IMR-90 (cell line): ENCODE measurements around the gene LRP3. TPM values are rescaled to one million over a fixed set of nuclear protein-coding genes. Genes with fewer than 3 reads are reported as not detected.

ENCODE experiments used
- ATAC-seq: fragments of 200-7000 bp; cut with Tn5 transposase; 2 replicates; pipeline ENCODE4 v1.9.1; 2020; ENCODE audit warnings: low read depth, mild to moderate bottlenecking, moderate library complexity
- BruUV-seq: library from RNA; stranded (reverse); fragments of 400-500 nt; replicated peaks from 2 replicates; lab custom pipeline; 2021; lab: Mats Ljungman, UMichigan
- CTCF ChIA-PET: fragments of 300-600 bp; formaldehyde crosslinking; extraction: SDS; loops from one replicate; lab custom pipeline; 2021; ENCODE audit warnings: antibody characterized with exemption; lab: Yijun Ruan, JAX
- POLR2A ChIA-PET: fragments of 300-600 bp; sonication (Branson Sonifier 250); formaldehyde crosslinking; loops from one replicate; lab custom pipeline; 2022; ENCODE audit warnings: antibody characterized with exemption; ENCODE audit not compliant: unreplicated experiment; lab: Charles Lee
- DNase-seq: peaks from one replicate; pipeline ENCODE4 v3.0.0; 2013
- H2AFZ ChIP-seq: replicated peaks from 2 replicates; pipeline ENCODE3; 2013; ENCODE audit warnings: low read length, mild to moderate bottlenecking; ENCODE audit not compliant: poor library complexity
- H2AK5ac ChIP-seq: 2 replicates; pipeline ENCODE4 v1.6.1; 2013; ENCODE audit warnings: low read depth, low read length, inconsistent platforms
- H2AK9ac ChIP-seq: replicated peaks from 2 replicates; pipeline ENCODE3; 2013; ENCODE audit warnings: mild to moderate bottlenecking, low read depth, low read length, moderate library complexity; ENCODE audit not compliant: poor library complexity
- H2BK120ac ChIP-seq: 2 replicates; pipeline ENCODE4 v1.6.1; 2013; ENCODE audit warnings: low read depth, low read length, inconsistent platforms
- H2BK15ac ChIP-seq: 3 replicates; pipeline ENCODE4 v1.6.1; 2013; ENCODE audit warnings: low read depth, low read length, inconsistent platforms
- H2BK20ac ChIP-seq: 2 replicates; pipeline ENCODE4 v1.6.1; 2013; ENCODE audit warnings: low read depth, mild to moderate bottlenecking, inconsistent platforms, low read length, moderate library complexity
- H2BK5ac ChIP-seq: 2 replicates; pipeline ENCODE4 v1.6.1; 2013; ENCODE audit warnings: mild to moderate bottlenecking, low read depth, low read length, inconsistent platforms; ENCODE audit not compliant: poor library complexity, severe bottlenecking
- H3K14ac ChIP-seq: replicated peaks from 2 replicates; pipeline ENCODE4 v1.6.1; 2013; ENCODE audit warnings: low read depth, low read length, inconsistent platforms
- H3K18ac ChIP-seq: 2 replicates; pipeline ENCODE4 v1.6.1; 2013; ENCODE audit warnings: low read depth, low read length, control low read depth
- H3K23ac ChIP-seq: 2 replicates; pipeline ENCODE4 v1.6.1; 2013; ENCODE audit warnings: low read depth, low read length, inconsistent platforms
- H3K27ac ChIP-seq: 2 replicates; pipeline ENCODE4 v1.5.1; 2013; ENCODE audit warnings: mild to moderate bottlenecking, control low read depth, low read length; ENCODE audit not compliant: insufficient read depth
- H3K27me3 ChIP-seq: 2 replicates; pipeline ENCODE4 v1.6.1; 2013; ENCODE audit warnings: low read length; ENCODE audit not compliant: control insufficient read depth, insufficient read depth
- H3K36me3 ChIP-seq: 2 replicates; pipeline ENCODE4 v1.6.1; 2013; ENCODE audit warnings: low read length, mixed read lengths; ENCODE audit not compliant: control insufficient read depth, insufficient read depth
- H3K4ac ChIP-seq: 2 replicates; pipeline ENCODE4 v1.6.1; 2013; ENCODE audit warnings: low read depth, low read length, inconsistent platforms
- H3K4me1 ChIP-seq: 2 replicates; pipeline ENCODE4 v1.6.1; 2013; ENCODE audit warnings: low read length, mixed read lengths; ENCODE audit not compliant: control insufficient read depth, insufficient read depth
- H3K4me2 ChIP-seq: 2 replicates; pipeline ENCODE4 v1.6.1; 2013; ENCODE audit warnings: low read depth, mild to moderate bottlenecking, control low read depth, low read length, moderate library complexity
- H3K4me3 ChIP-seq: 2 replicates; pipeline ENCODE4 v1.5.1; 2013; ENCODE audit warnings: low read depth, mild to moderate bottlenecking, control low read depth, low read length, moderate library complexity; ENCODE audit not compliant: insufficient read depth
- H3K56ac ChIP-seq: 2 replicates; pipeline ENCODE4 v1.6.1; 2013; ENCODE audit warnings: low read length, inconsistent platforms; ENCODE audit not compliant: insufficient read depth; ENCODE audit errors: extremely low read depth
- H3K79me1 ChIP-seq, 2 experiments: 2 replicates each; pipeline ENCODE4 v1.6.1; 2013; ENCODE audit warnings: low read length in 2 of 2, inconsistent platforms in 1 of 2, low read depth in 1 of 2
- H3K9ac ChIP-seq: 2 replicates; pipeline ENCODE4 v1.6.1; 2013; ENCODE audit warnings: low read depth, low read length, control low read depth
- H3K9me1 ChIP-seq: 2 replicates; pipeline ENCODE4 v1.6.1; 2013; ENCODE audit warnings: low read length, inconsistent platforms; ENCODE audit not compliant: insufficient read depth
- H3K9me3 ChIP-seq: 2 replicates; pipeline ENCODE4 v1.6.1; 2013; ENCODE audit warnings: low read length; ENCODE audit not compliant: control insufficient read depth, insufficient read depth
- H4K20me1 ChIP-seq: 2 replicates; pipeline ENCODE4 v1.6.1; 2013; ENCODE audit warnings: low read length, inconsistent platforms; ENCODE audit not compliant: insufficient read depth
- H4K5ac ChIP-seq: 2 replicates; pipeline ENCODE4 v1.6.1; 2013; ENCODE audit warnings: mild to moderate bottlenecking, low read depth, low read length, control low read depth
- H4K8ac ChIP-seq, 2 experiments: 2 replicates each; pipeline ENCODE4 v1.6.1; 2013; ENCODE audit warnings: low read depth in 2 of 2, low read length in 2 of 2, control low read depth in 1 of 2, inconsistent platforms in 1 of 2
- H4K91ac ChIP-seq: 2 replicates; pipeline ENCODE4 v1.6.1; 2013; ENCODE audit warnings: low read depth, low read length, inconsistent platforms; ENCODE audit not compliant: insufficient read depth
- CEBPB ChIP-seq: IDR thresholded peaks from 2 replicates; pipeline ENCODE4 v1.6.1; 2012; ENCODE audit warnings: low read depth, low read length, improper control_type of control experiment
- CHD1 ChIP-seq: IDR thresholded peaks from 2 replicates; pipeline ENCODE4 v1.6.1; 2012; ENCODE audit warnings: low read depth, low read length, improper control_type of control experiment
- FOS ChIP-seq: fragments of 150-350 bp; IDR thresholded peaks from 2 replicates; pipeline ENCODE4 v1.6.1; 2016; ENCODE audit warnings: low read depth, low read length
- MAFK ChIP-seq: IDR thresholded peaks from 2 replicates; pipeline ENCODE4 v1.6.1; 2012; ENCODE audit warnings: low read depth, low read length, improper control_type of control experiment
- MAZ ChIP-seq: IDR thresholded peaks from 2 replicates; pipeline ENCODE4 v1.6.1; 2012; ENCODE audit warnings: low read depth, mild to moderate bottlenecking, low read length, improper control_type of control experiment, moderate library complexity, borderline replicate concordance
- NFE2L2 ChIP-seq: fragments of 150-350 bp; IDR thresholded peaks from 2 replicates; pipeline ENCODE4 v1.6.1; 2016; ENCODE audit warnings: low read depth, mild to moderate bottlenecking, low read length
- POLR2A ChIP-seq: IDR thresholded peaks from 2 replicates; pipeline ENCODE4 v1.6.1; 2012; ENCODE audit warnings: mild to moderate bottlenecking, low read depth, low read length
- RAD21 ChIP-seq: IDR thresholded peaks from 2 replicates; pipeline ENCODE4 v1.6.1; 2012; ENCODE audit warnings: low read length, improper control_type of control experiment
- RCOR1 ChIP-seq: IDR thresholded peaks from 2 replicates; pipeline ENCODE4 v1.6.1; 2012; ENCODE audit warnings: mild to moderate bottlenecking, low read length, improper control_type of control experiment; ENCODE audit not compliant: insufficient replicate concordance
- SMC3 ChIP-seq: fragments of 150-350 bp; IDR thresholded peaks from 2 replicates; pipeline ENCODE4 v1.6.1; 2016; ENCODE audit warnings: low read depth, mild to moderate bottlenecking, antibody characterized with exemption, low read length, moderate library complexity
- WGBS, 2 experiments: methylation state at CpG; one replicate each; pipeline versions ENCODE4 v1.1.5 to v1.1.7; 2013; ENCODE audit warnings: missing lambda C conversion rate in 2 of 2; ENCODE audit not compliant: insufficient read length in 1 of 2; ENCODE audit errors: extremely low coverage in 2 of 2; 5-methylcytosine and 5-hydroxymethylcytosine counted together
- dilution Hi-C: fragments of 300-500 bp; cut with HindIII; formaldehyde crosslinking; loops from one replicate; pipeline ENCODE4 v1.14.3; 2018; ENCODE audit warnings: low sequenced_read_pairs; ENCODE audit not compliant: unreplicated experiment
- in situ Hi-C: fragments of 300-500 bp; cut with MboI; formaldehyde crosslinking; loops from 3 replicates; pipeline ENCODE4 v1.14.3; 2019; ENCODE audit warnings: low sequenced_read_pairs, inconsistent platforms, mixed read lengths
- intact Hi-C: fragments of 100-400 bp; cut with micrococcal nuclease; formaldehyde crosslinking; loops from 2 replicates; pipeline ENCODE4 v1.10.0; 2022
- polyA plus RNA-seq, 3 experiments: library from polyadenylated mRNA; depleted of rRNA; stranded (reverse); fragments of >200 nt; gene quantifications; 2 replicates each; pipeline ENCODE4 v1.2.3, GENCODE V29; 2012; ENCODE audit warnings: low replicate concordance in 1 of 3
- total RNA-seq: library from RNA; depleted of rRNA; stranded (reverse); fragments of >200 nt; gene quantifications from 2 replicates; pipeline ENCODE4 v1.2.3, GENCODE V29; 2012
- TF ChIP-seq, protein P1 (sequence below): fragments of 150-350 bp; IDR thresholded peaks from 2 replicates; pipeline ENCODE4 v1.6.1; 2017; ENCODE audit warnings: mild to moderate bottlenecking, antibody characterized with exemption, low read length, low read depth
- TF ChIP-seq, protein P2 (sequence below): fragments of 150-350 bp; IDR thresholded peaks from 2 replicates; pipeline ENCODE4 v1.6.1; 2016; ENCODE audit warnings: low read depth, mild to moderate bottlenecking, low read length, moderate library complexity, borderline replicate concordance
- TF ChIP-seq, protein P3 (sequence below): conservative IDR thresholded peaks from 2 replicates; pipeline ENCODE4 v1.5.1; 2012; ENCODE audit warnings: mild to moderate bottlenecking, low read depth, low read length, improper control_type of control experiment

LRP3 gene
- total and polyA plus RNA-seq, 2 of the 4 experiments (the other 2 are of a cell fraction) = 8.4 to 20.2 TPM

DNA sequence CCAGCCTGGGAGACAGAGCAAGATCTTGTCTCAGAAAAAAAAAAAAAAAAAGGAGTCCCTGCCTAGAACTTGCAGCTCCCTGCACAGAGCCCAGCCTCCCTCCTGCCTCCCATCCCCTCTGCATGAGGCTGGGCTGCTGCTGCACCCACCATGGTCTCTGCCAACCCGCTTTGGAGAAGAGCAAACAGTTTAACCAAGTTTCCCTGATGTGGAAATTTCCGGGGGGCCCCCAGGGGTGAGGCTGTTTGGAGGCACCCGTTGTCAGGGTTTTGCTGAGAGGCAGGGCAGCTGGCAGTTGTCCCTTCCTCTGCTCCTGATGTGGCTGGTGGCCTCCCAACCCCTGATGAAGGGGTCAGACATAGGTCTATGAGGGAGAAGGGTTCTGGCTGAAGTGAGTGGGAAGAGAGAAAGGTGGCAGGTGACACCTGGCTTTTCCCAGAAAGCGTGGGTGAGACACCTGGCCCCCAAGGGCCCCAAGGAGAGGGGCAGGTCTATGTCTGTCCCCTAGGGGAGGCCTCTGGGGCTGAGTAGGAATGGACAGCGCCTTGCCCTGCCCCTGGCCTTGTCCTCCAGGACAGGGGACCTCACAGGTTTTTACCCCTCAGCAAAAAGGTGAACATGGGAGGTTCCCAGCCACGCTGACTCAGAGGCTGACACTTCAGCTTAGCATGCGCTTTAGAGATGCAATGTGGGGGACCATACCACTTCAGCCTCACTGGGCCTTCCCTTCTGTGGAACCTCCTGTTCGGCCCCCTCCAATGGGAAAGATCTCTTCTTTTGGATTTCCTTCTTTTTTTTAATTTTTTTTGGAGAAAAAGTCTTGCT lies 5.5 kb downstream of the LRP3 start:
- Histone ChIP-seq H3K4me1 (peaks cover 3% of the 10 kb centered on the region; the same call in 1 of the 2 replicates), H3K4me3 (no peak overlapping the region), H3K79me1 (peaks cover 0 to 18% of the 10 kb centered on the region in 2 experiments; a peak in 1 of 4 replicates), H2BK5ac (no peak overlapping the region), H3K14ac (no peak overlapping the region), H2AK5ac (no peak overlapping the region), H2AK9ac (no peak overlapping the region), H3K18ac (no peak overlapping the region), H3K4ac (no peak overlapping the region), H3K27me3 (no peaks in the 10 kb centered on the region), H3K36me3 (peaks cover 9% of the 10 kb centered on the region), H2BK120ac (no peak overlapping the region), H4K20me1 (peaks cover 12% of the 10 kb centered on the region), H3K27ac (no peak overlapping the region), H3K9ac (no peak overlapping the region), H2BK20ac (no peak overlapping the region), H3K4me2 (no peak overlapping the region), H4K91ac (no peak overlapping the region), H4K5ac (no peak overlapping the region), H3K9me1 (peaks cover 5% of the 10 kb centered on the region; the same call in 1 of the 2 replicates), H3K9me3 (no peaks in the 10 kb centered on the region), H2BK15ac (no peak overlapping the region), H4K8ac (no peak overlapping the region), H2AFZ (no peak overlapping the region), H3K23ac (no peak overlapping the region), H3K56ac (no peak overlapping the region)
- TF ChIP-seq POLR2A (no peak), RAD21 (no peak), CHD1 (no peak), MAZ (no peak), NFE2L2 (no peak), FOS (no peak), SMC3 (no peak), CEBPB (no peak), MAFK (no peak), RCOR1 (no peak)
- TF ChIP-seq, protein P1, sequence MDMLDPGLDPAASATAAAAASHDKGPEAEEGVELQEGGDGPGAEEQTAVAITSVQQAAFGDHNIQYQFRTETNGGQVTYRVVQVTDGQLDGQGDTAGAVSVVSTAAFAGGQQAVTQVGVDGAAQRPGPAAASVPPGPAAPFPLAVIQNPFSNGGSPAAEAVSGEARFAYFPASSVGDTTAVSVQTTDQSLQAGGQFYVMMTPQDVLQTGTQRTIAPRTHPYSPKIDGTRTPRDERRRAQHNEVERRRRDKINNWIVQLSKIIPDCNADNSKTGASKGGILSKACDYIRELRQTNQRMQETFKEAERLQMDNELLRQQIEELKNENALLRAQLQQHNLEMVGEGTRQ = no peak
- TF ChIP-seq, protein P2, sequence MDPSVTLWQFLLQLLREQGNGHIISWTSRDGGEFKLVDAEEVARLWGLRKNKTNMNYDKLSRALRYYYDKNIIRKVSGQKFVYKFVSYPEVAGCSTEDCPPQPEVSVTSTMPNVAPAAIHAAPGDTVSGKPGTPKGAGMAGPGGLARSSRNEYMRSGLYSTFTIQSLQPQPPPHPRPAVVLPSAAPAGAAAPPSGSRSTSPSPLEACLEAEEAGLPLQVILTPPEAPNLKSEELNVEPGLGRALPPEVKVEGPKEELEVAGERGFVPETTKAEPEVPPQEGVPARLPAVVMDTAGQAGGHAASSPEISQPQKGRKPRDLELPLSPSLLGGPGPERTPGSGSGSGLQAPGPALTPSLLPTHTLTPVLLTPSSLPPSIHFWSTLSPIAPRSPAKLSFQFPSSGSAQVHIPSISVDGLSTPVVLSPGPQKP = no peak
- TF ChIP-seq, protein P3, sequence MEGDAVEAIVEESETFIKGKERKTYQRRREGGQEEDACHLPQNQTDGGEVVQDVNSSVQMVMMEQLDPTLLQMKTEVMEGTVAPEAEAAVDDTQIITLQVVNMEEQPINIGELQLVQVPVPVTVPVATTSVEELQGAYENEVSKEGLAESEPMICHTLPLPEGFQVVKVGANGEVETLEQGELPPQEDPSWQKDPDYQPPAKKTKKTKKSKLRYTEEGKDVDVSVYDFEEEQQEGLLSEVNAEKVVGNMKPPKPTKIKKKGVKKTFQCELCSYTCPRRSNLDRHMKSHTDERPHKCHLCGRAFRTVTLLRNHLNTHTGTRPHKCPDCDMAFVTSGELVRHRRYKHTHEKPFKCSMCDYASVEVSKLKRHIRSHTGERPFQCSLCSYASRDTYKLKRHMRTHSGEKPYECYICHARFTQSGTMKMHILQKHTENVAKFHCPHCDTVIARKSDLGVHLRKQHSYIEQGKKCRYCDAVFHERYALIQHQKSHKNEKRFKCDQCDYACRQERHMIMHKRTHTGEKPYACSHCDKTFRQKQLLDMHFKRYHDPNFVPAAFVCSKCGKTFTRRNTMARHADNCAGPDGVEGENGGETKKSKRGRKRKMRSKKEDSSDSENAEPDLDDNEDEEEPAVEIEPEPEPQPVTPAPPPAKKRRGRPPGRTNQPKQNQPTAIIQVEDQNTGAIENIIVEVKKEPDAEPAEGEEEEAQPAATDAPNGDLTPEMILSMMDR = no peak
- ATAC-seq (no peak), DNase-seq (no peak)
- in situ Hi-C loops (no loop called here), dilution Hi-C loops (no loop called here), intact Hi-C loops (no loop called here)
- CTCF ChIA-PET = interaction anchor here (0.6 kb wide), 1 partner anchor 324 kb away, joined by 3 read pairs; no protein-coding TSS in a partner anchor
- no TSS peak for BruUV-seq
- POLR2A ChIA-PET = no interaction called here
- WGBS, 2 experiments = 85% methylated on average over 4 of the region's 8 CpGs; no CpG with 5 or more reads in 1 of the 2 experiments
